Hematopoietic multipotent progenitor cell treated with erythropoietin and hydrocortisone succinate and interleukin-3 and kit ligand, for 6 days (in vitro differentiated cells): Measurements from ENCODE around the gene EHBP1L1.

Experiments
- DNase-seq: peaks from one replicate; pipeline ENCODE4 v3.0.0-alpha.2; 2015

Gene EHBP1L1

DNA sequence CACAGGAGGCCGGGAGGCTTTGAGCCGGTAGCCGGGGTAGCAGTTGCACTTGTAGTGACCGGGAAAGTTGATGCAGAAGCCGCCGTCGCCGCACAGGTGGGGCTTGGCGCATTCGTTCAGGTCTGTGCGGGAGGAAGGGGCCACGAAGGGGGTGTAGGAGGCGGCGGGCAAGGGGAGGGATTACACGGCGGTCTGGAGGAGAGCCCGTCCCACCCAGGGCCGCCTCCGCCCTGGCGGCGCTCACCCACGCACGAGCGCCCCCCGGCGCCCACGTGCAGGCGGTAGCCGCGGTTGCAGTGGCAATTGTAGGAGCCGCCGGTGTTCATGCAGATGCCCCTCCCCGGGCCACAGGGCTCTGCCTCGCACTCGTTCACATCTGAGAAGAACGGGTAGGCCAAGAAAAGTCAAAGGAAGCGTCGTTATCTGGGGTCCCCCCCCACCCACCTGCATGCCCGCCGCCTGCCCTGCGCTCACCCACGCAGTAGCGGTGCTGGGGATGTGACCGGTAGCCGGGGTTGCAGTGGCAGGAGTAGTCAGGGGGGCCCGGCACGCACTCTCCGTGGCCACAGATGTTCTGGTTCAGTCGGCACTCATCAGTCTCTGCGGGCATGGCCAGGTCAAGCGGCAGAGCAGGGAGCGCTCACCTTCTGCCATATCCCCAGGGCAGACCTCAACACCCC, 28.3 kb upstream of the EHBP1L1 start:
- no peak for DNase-seq

- no peak for DNase-seq
Observed at GRCh38 chr11:65548395-65548794, 27.5 kb upstream of the EHBP1L1 start.

GRCh38 chr11:65549096-65549495, 26.8 kb upstream of the EHBP1L1 start:
- no peak for DNase-seq

GRCh38 chr11:65551572-65552387, 24.1 kb upstream of the EHBP1L1 start:
- peak; percentile 79 for DNase-seq

DNA sequence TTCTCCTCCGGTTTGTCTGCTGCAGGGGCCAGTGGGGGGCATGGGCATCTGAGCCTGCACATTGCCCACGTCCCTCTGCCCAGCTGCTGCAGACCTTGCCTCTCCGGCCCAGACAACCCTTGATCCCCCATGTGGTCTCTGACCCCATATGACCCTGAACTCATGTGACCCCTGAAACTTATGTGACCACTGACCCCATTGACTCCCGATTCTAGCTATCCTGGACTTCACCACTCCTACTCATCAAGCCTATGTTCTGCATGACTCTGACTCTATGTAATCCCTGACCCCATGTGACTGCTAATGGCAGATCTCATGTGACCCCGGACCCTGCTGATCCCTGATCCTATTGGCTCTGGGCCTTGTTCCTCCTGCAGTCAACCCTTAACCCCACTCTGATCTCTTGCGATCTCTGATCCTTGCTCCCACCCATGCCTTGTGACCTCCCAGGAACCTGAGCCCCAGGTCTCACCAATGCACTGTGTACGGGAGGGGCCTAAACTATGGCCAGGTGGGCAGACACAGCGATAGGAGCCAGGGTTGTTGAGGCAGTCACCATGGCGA, 23.4 kb upstream of the EHBP1L1 start:
- DNase-seq = no peak

GRCh38 chr11:65553301-65554001, 22.4 kb upstream of the EHBP1L1 start:
- DNase-seq = peak; percentile 84

GRCh38 chr11:65554057-65554818, 21.6 kb upstream of the EHBP1L1 start:
- no peak for DNase-seq

GRCh38 chr11:65554842-65555430, 20.9 kb upstream of the EHBP1L1 start:
- DNase-seq = no peak

DNA sequence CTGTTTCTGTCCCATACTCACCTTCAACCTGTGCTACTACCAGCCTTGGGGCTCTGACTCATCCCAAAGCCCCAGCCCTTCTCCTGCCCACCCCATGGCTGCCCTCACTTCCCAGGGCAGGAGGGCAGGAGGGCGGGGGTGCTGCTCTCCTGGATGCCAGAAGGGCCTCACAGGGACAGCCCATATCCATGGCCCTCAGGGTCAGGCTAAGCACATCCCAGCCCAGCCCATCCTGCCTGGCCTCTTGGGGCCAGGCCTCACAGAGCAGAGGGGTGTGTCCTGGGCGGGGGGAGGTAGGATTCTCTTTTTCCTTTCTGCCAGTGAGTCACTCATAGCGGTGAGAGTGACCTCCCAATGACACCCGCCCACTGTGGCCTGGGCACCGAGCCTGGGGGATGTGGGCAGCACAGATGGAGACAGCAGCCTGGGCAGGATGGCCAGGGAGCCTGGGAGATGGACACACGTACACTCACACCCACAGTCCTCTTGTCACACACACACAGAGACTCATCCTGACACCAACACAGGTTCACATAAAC, 20.1 kb upstream of the EHBP1L1 start:
- peak; percentile 57 for DNase-seq

GRCh38 chr11:65556470-65557279, 19.2 kb upstream of the EHBP1L1 start:
- DNase-seq = no peak

DNA sequence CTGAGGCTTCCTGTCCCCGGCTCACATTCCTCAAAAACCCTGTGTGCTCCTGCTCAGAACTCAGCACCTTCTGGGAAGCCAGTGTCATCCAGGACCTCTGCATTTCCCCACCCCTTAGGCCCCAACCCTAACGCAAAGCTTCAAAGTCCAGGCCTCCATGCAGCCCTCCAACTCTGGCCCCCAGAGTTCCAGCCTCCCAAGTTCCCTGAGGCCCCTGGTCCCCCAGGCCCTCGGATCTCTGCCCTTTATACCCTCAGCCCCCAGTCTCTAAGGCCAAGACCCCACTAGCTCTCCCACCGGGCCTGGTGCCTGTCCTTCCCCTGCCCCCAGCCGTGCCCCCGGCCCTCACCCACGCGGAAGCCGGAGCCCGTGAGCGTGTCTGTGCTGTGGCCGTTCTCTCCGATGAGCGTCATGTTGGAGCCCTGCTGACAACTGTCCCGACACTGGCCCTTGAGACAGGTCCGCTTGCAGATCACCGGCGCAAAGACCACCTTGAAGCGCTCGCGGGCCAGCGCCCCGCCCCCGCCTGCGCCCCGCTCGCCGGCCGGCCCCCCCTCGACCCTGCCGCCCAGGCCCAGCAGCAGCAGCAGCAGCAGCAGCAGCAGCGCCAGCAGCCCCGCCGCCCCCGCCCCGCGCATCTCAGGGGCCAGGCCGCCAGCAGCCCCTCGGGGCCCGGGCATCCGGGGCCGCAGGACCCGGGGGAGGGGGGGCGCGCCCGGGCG, 18.4 kb upstream of the EHBP1L1 start:
- DNase-seq = no peak

GRCh38 chr11:65558002-65558929, 17.6 kb upstream of the EHBP1L1 start, which contains the start of gene LTBP3:
Gene LTBP3, minus strand, starts transcription at chr11:65558359. Its CDS starts 400 bp downstream, at chr11:65557959.
- peak; percentile 83 for DNase-seq

- no peak for DNase-seq
Observed at GRCh38 chr11:65558930-65559509, 16.8 kb upstream of the EHBP1L1 start.

GRCh38 chr11:65559535-65559934, 16.3 kb upstream of the EHBP1L1 start:
- no peak for DNase-seq

GRCh38 chr11:65559951-65560537, 15.8 kb upstream of the EHBP1L1 start:
- peak; percentile 80 for DNase-seq

DNA sequence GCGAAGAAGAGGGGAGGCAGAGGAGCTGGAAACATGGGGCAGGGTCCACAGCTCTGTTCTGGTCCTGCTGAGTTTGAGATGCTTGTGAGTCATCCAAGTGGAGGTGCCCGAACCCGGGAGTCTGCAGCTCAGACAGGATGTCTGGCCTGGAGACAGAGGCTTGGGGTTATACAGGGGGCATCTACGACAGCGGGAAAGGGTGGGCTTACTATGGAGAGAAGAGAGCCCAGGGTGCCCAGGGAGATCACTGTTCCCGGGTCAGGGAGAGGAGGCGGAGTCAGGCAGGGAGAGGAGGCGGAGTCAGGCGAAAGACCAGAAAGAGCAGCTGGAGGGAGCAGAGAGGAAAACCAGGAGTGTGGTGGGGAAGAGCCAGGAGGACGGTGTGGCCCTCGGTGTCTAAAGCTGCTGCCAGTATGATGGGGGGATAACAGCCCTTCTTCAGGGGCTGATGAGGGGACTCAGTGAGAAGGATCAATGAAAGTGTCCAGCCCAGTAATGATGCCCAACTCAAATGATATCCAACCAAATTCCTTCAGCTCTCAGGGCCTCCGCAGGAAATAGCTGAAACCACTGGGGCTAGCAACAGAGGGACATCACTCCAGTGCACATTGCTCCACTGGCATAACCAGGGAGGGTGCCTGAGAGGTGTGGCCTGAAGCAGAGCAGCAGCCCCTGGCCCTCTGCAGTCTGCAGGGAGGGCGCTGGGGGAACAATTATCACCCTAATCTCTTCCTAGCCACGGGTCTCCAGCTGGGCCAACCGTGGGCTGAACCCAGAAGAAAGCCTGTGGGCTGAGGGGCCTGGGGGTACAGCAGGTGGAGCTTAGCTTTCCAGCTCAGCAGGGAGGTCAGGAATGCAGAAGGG, 15.1 kb upstream of the EHBP1L1 start:
- no peak for DNase-seq

DNA sequence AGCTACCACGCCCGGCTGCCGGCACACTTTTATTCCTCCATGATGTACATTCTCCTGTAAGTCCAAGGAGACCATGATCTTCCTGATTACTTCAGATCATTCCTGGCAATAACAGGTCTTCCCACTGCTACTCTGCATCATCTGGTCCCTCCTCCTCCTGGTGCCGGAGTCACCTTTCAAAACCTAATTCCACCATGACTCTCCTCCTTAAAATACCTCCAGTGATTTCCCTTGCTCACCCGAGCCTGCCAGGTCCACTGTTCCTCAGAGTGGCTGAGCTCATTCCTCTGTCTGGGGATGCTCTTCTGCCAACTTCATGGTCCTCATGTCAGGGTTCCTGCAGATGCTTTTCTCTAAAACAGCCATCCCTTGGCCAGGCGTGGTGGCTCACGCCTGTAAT, 13.8 kb upstream of the EHBP1L1 start:
- no peak for DNase-seq
